Raji (cell line): ENCODE results near the gene GRWD1.

Source experiments
- POLR2A ChIP-seq: IDR thresholded peaks from 2 replicates; pipeline ENCODE4 v1.6.1; 2011; ENCODE audit warnings: low read depth, low read length, control low read depth; ENCODE audit not compliant: insufficient read depth

Gene GRWD1

GRCh38 chr19:48469289-48469881, 23.6 kb downstream of the GRWD1 start, which contains the start of gene CYTH2:
TSS of gene CYTH2 (plus strand) at chr19:48469369. CDS start at chr19:48469508, 139 bp downstream.
- peak; percentile 84 for TF ChIP-seq POLR2A

DNA sequence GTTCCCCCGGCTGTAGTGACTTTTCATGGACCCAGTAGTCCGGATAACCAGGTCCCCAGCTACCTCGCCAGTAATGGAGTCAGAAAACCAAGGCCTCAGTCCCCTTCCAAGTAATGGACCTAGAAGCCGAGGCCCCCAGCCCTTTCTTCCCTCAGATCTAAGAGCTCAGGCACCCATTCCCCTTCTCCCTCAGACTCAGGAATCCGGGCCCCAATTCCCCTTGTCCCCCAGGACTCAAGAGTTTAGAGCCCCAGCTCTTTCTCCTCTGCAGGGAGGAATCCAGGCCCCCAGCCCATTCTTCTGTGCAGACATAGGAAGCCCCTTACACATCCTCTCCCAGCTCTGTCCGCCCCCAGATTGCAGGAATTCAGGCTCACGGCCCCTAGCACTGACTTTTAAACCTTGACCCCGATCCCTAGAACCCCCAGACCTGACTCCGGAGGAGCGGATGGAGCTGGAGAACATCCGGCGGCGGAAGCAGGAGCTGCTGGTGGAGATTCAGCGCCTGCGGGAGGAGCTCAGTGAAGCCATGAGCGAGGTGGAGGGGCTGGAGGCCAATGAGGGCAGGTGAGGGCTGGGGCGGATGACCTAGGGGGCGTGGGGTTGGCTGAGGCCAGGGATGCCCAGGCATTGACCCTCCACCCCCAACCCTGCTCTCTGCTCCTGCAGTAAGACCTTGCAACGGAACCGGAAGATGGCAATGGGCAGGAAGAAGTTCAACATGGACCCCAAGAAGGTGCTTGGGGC, 24.3 kb downstream of the GRWD1 start:
- no peak for TF ChIP-seq POLR2A

DNA sequence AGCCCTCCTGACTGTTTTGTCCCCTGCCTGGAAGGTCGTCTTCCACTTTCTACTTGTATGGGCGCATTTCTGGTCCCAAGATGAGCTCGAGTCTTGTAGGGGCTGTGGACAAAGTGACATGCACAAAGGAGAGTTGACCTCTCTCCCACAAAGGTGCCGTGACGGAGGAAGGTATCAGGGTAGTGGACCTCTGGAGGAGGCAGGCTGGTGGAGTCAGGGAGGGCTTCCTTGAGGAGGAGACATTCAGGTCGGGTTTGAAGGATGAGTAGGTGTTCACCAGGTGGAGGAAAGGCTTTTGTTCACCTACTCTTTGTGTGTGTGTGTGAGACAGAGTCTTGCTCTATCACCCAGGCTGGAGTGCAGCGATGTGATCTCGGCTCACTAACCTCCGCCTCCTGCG, 25.1 kb downstream of the GRWD1 start:
- TF ChIP-seq POLR2A, result no peak

GRCh38 chr19:48471836-48472235, 26.1 kb downstream of the GRWD1 start:
- no peak for TF ChIP-seq POLR2A

GRCh38 chr19:48473161-48473966, 27.6 kb downstream of the GRWD1 start:
- no peak for TF ChIP-seq POLR2A

DNA sequence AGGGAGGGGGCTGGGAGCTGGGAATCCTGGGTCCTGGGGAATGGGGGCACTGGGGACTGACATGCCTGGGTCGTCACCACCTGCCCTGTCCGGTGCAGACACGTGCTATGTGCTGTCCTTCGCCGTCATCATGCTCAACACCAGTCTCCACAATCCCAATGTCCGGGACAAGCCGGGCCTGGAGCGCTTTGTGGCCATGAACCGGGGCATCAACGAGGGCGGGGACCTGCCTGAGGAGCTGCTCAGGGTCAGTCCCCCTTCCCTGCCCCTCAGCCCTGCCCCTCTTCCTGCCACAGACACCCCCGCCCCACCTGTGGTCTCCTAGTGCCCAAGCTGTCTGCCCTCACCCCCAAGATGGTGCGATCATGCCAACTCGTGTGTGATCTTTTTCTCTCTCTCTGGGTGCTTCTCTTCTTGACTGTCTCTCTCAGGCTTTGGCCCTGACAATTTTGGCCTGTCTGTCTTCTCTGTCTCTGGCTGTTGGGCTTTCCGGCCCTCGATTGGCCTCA, 28.4 kb downstream of the GRWD1 start:
- no peak for TF ChIP-seq POLR2A

DNA sequence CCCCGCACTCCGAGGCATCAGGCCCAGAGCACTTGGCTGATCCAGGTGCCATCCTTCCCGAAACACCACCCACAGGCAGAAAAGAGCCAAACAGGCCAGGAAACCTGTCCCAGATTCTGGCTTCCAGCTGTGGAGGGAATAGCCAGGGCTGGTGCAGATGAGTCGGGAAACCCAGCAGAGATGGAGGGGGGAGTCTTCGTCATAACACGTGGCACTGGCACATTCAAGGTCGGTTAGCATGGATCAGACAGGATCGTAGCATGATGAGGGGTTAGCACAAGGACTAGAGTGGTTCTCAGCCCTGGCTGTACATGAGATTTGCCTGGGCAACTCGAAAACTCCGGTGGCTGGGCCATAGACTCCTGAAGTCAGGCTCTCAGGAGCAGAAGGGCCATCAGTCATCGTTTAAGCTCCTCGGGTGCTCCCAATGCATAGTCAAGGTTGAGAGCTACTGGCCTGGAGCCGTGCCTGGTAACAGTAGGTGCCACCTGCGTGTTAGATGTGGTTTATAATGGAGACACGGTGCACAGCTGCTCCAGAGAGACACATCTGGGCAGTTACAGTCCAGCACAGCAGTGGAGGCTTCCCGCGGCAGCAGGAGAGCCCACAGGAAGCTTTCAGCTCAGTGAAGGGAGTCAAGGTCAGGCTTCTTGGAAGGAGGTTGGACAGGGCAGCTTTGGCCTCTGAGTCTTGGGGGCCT, 29.7 kb downstream of the GRWD1 start:
- TF ChIP-seq POLR2A, result no peak

- no peak for TF ChIP-seq POLR2A
Measured at GRCh38 chr19:48476176-48476575, 30.4 kb downstream of the GRWD1 start.

DNA sequence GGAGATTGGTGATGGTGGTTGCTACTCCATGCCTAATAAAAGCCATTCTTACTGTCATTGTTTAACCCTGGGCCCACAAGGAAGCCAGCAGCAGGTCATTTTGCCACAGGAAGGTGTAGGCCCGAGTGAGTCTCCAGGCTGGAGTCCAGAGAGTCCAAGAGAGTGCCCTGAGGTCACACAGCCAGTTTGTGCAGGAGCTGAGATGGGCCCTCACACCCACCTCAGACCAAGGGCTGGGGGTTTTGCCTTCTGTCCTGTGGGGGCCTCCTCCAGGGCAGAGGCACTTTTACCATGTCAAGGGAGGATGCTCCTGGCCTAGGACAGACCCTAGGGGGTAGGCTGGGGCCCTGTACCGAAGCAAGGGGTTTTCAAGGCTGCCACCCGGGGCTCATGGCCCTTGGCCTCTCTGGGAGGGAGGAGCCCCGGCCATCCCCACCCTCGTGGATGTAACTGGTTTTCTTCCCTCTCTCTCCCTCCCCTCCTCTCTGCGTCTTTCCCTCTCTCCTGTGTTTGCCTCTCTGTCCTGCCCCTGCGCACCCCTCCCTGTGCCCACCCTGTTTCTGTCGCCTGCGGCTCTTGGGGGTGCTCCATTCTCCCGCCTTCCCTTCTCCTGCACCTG, 31.4 kb downstream of the GRWD1 start:
- no peak for TF ChIP-seq POLR2A

- no peak for TF ChIP-seq POLR2A
Measured at GRCh38 chr19:48477698-48478338, 32.0 kb downstream of the GRWD1 start.

DNA sequence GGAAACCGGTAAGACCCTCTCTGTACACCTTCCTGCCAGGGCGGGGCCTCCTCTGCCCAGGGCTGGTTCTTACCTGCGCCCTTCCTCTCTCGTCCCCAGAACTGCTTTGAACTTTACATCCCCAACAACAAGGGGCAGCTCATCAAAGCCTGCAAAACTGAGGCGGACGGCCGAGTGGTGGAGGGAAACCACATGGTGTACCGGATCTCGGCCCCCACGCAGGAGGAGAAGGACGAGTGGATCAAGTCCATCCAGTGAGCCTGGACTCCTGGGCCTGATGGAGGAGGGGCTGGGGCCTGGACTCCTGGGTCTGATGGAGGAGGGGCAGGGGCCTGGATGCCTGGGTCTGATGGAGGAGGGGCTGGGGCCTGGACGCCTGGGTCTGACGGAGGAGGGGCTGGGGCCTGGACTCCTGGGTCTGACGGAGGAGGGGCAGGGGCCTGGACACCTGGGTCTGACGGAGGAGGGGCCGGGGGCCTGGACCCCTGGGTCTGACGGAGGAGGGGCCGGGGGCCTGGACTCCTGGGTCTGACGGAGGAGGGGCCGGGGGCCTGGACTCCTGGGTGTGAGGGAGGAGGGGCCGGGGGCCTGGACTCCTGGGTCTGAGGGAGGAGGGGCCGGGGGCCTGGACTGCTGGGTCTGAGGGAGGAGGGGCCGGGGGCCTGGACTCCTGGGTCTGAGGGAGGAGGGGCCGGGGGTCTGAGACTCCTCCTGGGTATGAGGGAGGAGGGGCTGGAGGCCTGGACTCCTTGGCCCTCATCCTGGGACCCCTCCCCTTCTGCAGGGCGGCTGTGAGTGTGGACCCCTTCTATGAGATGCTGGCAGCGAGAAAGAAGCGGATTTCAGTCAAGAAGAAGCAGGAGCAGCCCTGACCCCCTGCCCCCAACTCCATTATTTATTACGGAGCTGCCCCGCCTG, 32.8 kb downstream of the GRWD1 start:
- TF ChIP-seq POLR2A, result no peak

GRCh38 chr19:48479686-48480085, 33.9 kb downstream of the GRWD1 start:
- no peak for TF ChIP-seq POLR2A

DNA sequence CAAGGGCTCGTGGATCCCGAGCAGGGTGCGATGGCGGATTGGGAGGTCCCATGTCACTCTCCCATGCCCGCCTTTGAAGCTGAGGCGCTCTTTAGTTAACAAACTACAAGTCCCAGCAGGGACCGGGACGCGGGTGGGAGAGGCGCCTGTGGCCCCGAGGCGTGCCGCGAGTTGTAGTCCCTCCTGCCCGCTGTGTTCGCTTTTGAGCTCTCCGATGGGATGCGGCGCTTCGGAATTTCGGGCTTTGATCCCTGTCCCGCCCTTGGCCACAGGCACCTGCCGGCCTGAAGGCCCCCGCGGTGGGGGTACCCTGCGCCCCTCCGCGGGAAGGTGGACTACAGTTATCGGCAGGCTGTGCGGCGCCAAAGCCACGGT, 34.4 kb downstream of the GRWD1 start:
- TF ChIP-seq POLR2A, result no peak
